ENCODE results near the gene SPAG16.
"Not testable (repeated sequence)": the region's sequence is repeated elsewhere in the genome, so short reads cannot be mapped to it uniquely, and the experiment has no call there.

Gene SPAG16

DNA sequence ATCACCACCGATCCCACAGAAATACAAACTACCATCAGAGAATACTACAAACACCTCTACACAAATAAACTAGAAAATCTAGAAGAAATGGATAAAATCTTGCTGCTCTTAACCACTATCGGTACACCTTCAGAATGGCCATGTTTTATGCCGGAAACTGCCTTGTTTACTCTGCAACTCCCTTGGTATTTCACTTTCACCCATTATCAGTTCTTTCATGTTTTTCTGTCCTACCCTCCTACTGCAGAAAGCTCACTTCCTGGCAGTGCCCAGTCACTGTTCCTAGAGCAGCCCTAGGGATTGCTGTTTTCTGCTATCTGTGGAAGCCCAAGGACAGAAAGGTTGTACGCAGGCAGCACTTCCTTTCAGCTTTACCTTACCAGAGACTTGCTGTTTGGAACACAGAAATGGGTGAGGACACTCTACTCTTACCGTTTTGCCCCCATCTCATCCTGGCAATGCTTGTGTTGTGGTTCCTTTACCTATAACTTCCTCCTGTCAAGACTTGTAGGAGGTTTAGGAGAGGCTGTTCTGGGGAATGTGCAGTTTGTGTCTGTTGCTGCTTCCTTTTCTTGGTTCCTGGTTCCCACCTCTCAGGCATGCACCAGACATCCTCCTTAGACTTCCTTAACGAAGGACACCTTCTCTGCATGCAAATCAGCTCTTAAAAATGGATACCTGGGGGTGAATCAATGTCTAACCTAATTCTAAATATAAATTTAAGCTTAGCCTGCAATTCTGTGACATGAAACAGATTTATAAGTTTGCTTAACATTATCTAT is 394.4 kb downstream of the SPAG16 start:
- Histone ChIP-seq H3K4me3 (ENCODE audit: low read depth in 1 of 2, low read length in 2 of 2) (no peak overlapping the region), H3K27me3 (ENCODE audit: control insufficient read depth in 1 of 2, insufficient read depth in 2 of 2, low read length in 2 of 2) (no peaks in the 10 kb centered on the region), H3K9me3 (ENCODE audit: low read length) (no peaks in the 10 kb centered on the region), H3K4me1 (ENCODE audit: insufficient read depth, low read length) (no peaks in the 10 kb centered on the region), H3K9ac (ENCODE audit: low read length) (no peak overlapping the region), H3K36me3 (ENCODE audit: insufficient read depth, low read length) (no peaks in the 10 kb centered on the region), H3K27ac (ENCODE audit: low read depth, low read length) (no peak overlapping the region)

DNA sequence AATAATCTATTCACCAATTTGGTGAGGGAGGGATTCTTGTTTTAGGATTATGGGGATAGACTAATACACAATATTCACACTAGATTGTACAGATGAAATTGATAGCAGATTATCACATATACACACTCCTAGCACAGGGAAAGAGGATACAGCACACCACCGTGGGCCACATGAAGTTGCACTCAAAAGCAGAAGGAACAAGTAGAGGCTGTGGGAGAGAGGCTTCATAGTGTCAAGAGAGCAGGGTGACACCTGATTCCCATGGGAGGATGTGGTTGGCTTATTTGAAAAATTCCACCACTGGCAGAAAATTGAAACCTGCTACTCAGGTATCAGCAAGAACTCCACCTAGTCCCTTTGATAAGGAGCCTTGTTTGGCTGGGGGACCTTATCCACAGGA is 395.6 kb downstream of the SPAG16 start:
- Histone ChIP-seq H3K4me3 (ENCODE audit: low read depth in 1 of 2, low read length in 2 of 2) (no peak overlapping the region), H3K9ac (ENCODE audit: low read length) (no peak overlapping the region), H3K4me1 (ENCODE audit: insufficient read depth, low read length) (no peaks in the 10 kb centered on the region)

DNA sequence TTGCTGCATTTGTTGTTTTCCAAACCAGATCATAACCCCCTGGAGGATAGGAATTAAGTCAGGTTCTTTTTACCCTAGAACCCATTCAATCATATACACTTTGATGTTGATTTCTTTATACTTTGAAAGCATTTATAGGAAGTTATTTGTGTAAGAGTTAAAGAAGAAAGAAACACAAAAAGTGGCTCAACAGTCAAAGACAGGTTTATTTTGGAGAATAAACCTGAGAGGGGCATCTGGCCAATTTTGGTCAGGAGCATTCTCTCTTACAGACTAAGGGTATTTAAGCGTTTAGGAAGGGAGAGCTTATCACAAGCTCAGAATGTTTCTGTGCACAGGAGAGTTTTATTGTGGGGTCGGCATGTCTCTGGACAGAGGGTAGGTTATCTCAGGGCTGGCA is 398.0 kb downstream of the SPAG16 start:
- Histone ChIP-seq H3K4me3 (ENCODE audit: low read depth in 1 of 2, low read length in 2 of 2) (no peak overlapping the region), H3K9ac (ENCODE audit: low read length) (no peak overlapping the region), H3K27ac (ENCODE audit: low read depth, low read length) (no peak overlapping the region), H3K27me3 (ENCODE audit: control insufficient read depth in 1 of 2, insufficient read depth in 2 of 2, low read length in 2 of 2) (no peaks in the 10 kb centered on the region), H3K4me1 (ENCODE audit: insufficient read depth, low read length) (no peaks in the 10 kb centered on the region), H3K36me3 (ENCODE audit: insufficient read depth, low read length) (no peaks in the 10 kb centered on the region), H3K9me3 (ENCODE audit: low read length) (no peaks in the 10 kb centered on the region)

More for the DNA sequence above, 395.6 kb downstream of the SPAG16 start:
- no peaks in the 10 kb centered on the region for H3K36me3 ChIP-seq (ENCODE audit: insufficient read depth, low read length)
- H3K27ac ChIP-seq (ENCODE audit: low read depth, low read length): no peak overlapping the region
- H3K27me3 ChIP-seq (ENCODE audit: control insufficient read depth in 1 of 2, insufficient read depth in 2 of 2, low read length in 2 of 2): no peaks in the 10 kb centered on the region
- H3K9me3 ChIP-seq (ENCODE audit: low read length): no peaks in the 10 kb centered on the region

DNA sequence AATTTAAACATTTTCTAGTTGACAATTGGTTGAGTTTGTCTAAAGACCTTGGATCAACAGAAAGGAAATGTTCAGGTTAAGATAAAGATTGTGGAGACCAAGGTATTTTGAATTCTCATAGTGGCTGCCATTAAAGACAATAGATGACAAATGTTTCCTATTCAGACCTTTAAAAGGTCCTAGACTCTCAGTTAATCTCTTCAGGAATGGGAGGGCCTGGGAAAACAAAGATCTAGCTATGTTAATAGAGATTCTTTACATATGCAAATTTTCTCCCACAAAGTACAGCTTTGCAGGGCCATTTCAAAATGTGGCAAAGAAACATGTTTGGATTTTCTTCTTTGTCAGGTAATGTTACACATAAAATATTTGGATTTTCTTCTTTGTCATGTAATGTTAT is 403.9 kb downstream of the SPAG16 start:
- no peak overlapping the region for H3K27ac ChIP-seq (ENCODE audit: low read depth, low read length)

DNA sequence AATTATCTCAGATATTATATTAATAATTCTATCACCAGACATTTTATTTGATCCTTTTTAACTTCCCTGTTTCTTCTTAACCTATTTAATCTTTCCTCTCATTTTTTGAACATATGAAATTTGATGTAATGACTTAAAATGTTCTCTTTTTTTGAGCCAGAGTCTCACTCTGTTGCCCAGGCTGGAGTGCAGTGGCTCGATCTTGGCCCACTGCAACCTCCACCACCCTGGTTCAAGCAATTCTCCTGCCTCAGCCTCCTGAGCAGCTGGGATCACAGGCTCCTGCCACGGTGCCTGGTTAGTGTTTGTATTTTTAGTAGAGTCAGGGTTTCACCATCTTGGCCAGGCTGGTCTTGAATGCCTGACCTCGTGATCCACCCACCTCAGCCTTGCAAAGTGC is 404.6 kb downstream of the SPAG16 start:
- H3K4me3 ChIP-seq (ENCODE audit: low read depth in 1 of 2, low read length in 2 of 2); H3K9ac ChIP-seq (ENCODE audit: low read length); H3K4me1 ChIP-seq (ENCODE audit: insufficient read depth, low read length); H3K27ac ChIP-seq (ENCODE audit: low read depth, low read length); H3K9me3 ChIP-seq (ENCODE audit: low read length); H3K27me3 ChIP-seq (ENCODE audit: control insufficient read depth in 1 of 2, insufficient read depth in 2 of 2, low read length in 2 of 2); H3K36me3 ChIP-seq (ENCODE audit: insufficient read depth, low read length): not testable (repeated sequence)

More for the DNA sequence above, 403.9 kb downstream of the SPAG16 start:
- no peaks in the 10 kb centered on the region for H3K27me3 ChIP-seq (ENCODE audit: control insufficient read depth in 1 of 2, insufficient read depth in 2 of 2, low read length in 2 of 2)
- H3K36me3 ChIP-seq (ENCODE audit: insufficient read depth, low read length): no peaks in the 10 kb centered on the region
- no peaks in the 10 kb centered on the region for H3K9me3 ChIP-seq (ENCODE audit: low read length)
- H3K9ac ChIP-seq (ENCODE audit: low read length): no peak overlapping the region
- no peaks in the 10 kb centered on the region for H3K4me1 ChIP-seq (ENCODE audit: insufficient read depth, low read length)
- no peak overlapping the region for H3K4me3 ChIP-seq (ENCODE audit: low read depth in 1 of 2, low read length in 2 of 2)

DNA sequence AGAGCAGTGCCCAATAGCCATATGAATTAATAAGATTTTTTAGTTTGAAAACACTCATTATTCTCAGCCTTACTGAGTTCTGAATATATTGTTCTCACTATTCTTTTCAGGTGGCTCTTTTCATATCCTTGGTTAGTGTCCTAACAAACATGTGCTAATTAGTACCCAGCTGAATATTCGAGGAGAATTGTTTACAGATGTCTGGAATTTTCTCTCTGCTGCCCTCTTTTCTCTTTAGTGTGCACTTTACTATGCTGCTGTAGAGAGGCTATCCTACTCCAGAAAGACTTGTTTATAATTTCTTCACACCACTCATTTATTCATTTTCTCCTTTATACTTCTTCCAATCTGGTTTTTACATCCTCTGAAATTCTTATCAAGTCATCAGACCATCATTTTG is 405.3 kb downstream of the SPAG16 start:
- no peaks in the 10 kb centered on the region for H3K4me1 ChIP-seq (ENCODE audit: insufficient read depth, low read length)
- H3K9me3 ChIP-seq (ENCODE audit: low read length): no peaks in the 10 kb centered on the region
- H3K27ac ChIP-seq (ENCODE audit: low read depth, low read length): no peak overlapping the region
- H3K36me3 ChIP-seq (ENCODE audit: insufficient read depth, low read length): no peaks in the 10 kb centered on the region
- H3K27me3 ChIP-seq (ENCODE audit: control insufficient read depth in 1 of 2, insufficient read depth in 2 of 2, low read length in 2 of 2): no peaks in the 10 kb centered on the region
- H3K4me3 ChIP-seq (ENCODE audit: low read depth in 1 of 2, low read length in 2 of 2): no peak overlapping the region
- no peak overlapping the region for H3K9ac ChIP-seq (ENCODE audit: low read length)

DNA sequence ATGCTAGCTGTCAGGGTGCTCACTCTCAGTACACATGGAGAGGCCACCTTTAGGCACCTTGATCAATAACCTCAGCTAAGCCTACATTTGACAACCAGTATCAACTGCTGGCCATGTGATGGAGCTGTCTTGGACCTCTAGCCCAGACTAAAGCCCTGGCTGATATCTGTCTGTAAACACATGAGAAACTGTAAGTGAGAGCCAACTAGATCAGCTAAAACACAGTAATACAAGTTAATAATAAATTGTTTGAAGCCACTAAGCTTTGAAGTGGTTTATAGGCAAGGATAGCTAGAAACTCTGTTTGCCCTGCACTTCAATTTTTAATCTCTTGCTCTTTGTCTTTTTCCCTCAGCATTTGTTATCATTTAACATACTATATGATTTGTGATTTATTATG is 407.1 kb downstream of the SPAG16 start:
- Histone ChIP-seq H3K4me3 (ENCODE audit: low read depth in 1 of 2, low read length in 2 of 2) (no peak overlapping the region), H3K4me1 (ENCODE audit: insufficient read depth, low read length) (no peaks in the 10 kb centered on the region), H3K36me3 (ENCODE audit: insufficient read depth, low read length) (no peaks in the 10 kb centered on the region), H3K27me3 (ENCODE audit: control insufficient read depth in 1 of 2, insufficient read depth in 2 of 2, low read length in 2 of 2) (no peaks in the 10 kb centered on the region), H3K9ac (ENCODE audit: low read length) (no peak overlapping the region), H3K9me3 (ENCODE audit: low read length) (no peaks in the 10 kb centered on the region), H3K27ac (ENCODE audit: low read depth, low read length) (no peak overlapping the region)

DNA sequence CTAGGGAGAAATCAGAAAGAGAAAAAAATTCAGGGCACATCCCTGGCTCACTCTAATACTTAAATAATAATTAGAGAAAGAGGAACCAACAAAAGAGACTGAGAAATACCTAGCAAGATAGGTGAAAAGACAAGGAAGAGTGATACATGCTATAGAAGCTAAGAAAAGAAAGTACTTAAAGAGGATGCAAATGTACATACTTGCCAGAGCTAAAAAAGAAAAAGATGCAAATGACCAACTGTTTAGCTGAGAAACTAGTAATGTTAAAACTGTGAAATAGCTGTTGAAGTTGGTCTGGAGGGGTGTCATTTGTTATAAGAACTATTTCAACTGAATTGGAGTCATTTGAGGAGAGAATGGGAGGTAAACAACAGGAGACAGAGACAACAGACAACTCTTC is 412.2 kb downstream of the SPAG16 start:
- Histone ChIP-seq H3K36me3 (ENCODE audit: insufficient read depth, low read length) (no peaks in the 10 kb centered on the region), H3K4me1 (ENCODE audit: insufficient read depth, low read length) (no peaks in the 10 kb centered on the region), H3K27ac (ENCODE audit: low read depth, low read length) (no peak overlapping the region), H3K4me3 (ENCODE audit: low read depth in 1 of 2, low read length in 2 of 2) (no peak overlapping the region), H3K9ac (ENCODE audit: low read length) (no peak overlapping the region), H3K27me3 (ENCODE audit: control insufficient read depth in 1 of 2, insufficient read depth in 2 of 2, low read length in 2 of 2) (no peaks in the 10 kb centered on the region), H3K9me3 (ENCODE audit: low read length) (no peaks in the 10 kb centered on the region)

DNA sequence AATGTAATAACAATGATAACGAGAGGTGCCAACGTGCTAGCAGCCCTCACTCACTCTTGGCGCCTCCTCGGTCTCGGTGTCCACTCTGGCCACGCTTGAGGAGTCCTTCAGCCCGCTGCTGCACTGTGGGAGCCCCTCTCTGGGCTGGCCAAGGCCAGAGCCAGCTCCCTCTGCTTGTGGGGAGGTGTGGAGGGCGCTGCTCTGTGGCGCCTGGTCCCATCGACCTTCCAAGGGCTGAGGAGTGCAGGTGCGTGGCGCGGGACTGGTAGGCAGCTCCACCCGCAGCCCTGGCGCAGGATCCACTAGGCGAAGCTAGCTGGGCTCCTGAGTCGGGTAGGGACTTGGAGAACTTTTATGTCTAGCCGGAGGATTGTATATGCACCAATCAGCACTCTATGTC is 417.1 kb downstream of the SPAG16 start:
- not testable (repeated sequence) for H3K9ac ChIP-seq (ENCODE audit: low read length); H3K4me3 ChIP-seq (ENCODE audit: low read depth in 1 of 2, low read length in 2 of 2); H3K9me3 ChIP-seq (ENCODE audit: low read length); H3K36me3 ChIP-seq (ENCODE audit: insufficient read depth, low read length); H3K27ac ChIP-seq (ENCODE audit: low read depth, low read length); H3K27me3 ChIP-seq (ENCODE audit: control insufficient read depth in 1 of 2, insufficient read depth in 2 of 2, low read length in 2 of 2); H3K4me1 ChIP-seq (ENCODE audit: insufficient read depth, low read length)

DNA sequence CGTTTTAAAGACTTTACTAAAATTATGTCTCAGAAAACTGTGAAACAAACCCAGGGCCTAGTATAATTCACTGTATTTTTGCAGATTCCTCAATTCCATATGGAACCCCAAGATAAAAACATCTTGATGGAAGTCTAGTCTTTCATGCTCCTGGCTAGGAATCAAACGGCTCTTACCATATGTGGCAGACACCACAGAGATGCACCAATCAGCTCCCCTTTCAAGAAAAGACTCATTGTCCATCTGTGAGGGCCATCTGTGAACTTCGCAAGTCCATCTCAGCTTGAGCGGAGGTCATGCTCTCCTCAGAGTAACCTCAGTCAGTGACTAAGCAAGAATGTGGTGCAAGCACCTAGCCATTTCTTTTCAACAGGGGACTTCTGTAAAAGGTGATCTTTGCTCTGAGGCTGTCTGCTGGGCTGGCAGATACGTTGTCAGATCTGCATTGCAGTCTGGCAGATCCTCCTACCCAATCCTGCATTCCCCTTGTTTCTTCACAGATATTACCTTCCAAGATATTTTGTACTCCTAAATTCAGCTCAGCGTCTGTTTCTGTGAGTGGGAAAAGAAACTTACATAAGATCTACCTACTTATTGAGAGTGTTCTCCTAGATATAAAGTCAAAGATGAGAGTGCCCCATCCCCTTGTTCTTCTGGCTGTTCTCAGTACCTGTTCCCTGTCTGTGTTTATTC is 419.3 kb downstream of the SPAG16 start:
- no peak overlapping the region for H3K4me3 ChIP-seq (ENCODE audit: low read depth in 1 of 2, low read length in 2 of 2)
- no peaks in the 10 kb centered on the region for H3K9me3 ChIP-seq (ENCODE audit: low read length)
- no peak overlapping the region for H3K9ac ChIP-seq (ENCODE audit: low read length)
- H3K4me1 ChIP-seq (ENCODE audit: insufficient read depth, low read length): no peaks in the 10 kb centered on the region
- no peak overlapping the region for H3K27ac ChIP-seq (ENCODE audit: low read depth, low read length)
- no peaks in the 10 kb centered on the region for H3K36me3 ChIP-seq (ENCODE audit: insufficient read depth, low read length)
- H3K27me3 ChIP-seq (ENCODE audit: control insufficient read depth in 1 of 2, insufficient read depth in 2 of 2, low read length in 2 of 2): no peaks in the 10 kb centered on the region

DNA sequence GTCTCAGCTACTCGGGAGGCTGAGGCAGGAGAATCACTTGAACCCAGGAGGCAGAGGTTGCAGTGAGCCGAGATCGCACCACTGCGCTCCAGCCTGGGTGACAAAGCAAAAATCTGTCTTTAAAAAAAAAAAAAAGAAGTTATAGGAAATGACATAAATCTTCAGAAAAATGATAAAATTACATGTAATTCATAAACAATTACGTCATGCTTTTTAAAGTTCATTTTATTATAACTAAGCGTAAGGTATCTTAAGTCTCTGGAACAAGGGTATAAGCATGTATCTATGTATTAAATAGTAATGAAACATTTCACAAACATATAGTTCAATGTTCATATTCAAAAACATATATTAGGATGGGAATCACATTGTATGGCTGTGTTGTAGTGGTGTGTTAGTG is 425.9 kb downstream of the SPAG16 start:
- H3K4me3 ChIP-seq (ENCODE audit: low read depth in 1 of 2, low read length in 2 of 2): no peak overlapping the region
- H3K36me3 ChIP-seq (ENCODE audit: insufficient read depth, low read length): no peaks in the 10 kb centered on the region
- H3K4me1 ChIP-seq (ENCODE audit: insufficient read depth, low read length): no peaks in the 10 kb centered on the region
- no peak overlapping the region for H3K9ac ChIP-seq (ENCODE audit: low read length)
- no peaks in the 10 kb centered on the region for H3K9me3 ChIP-seq (ENCODE audit: low read length)
- no peak overlapping the region for H3K27ac ChIP-seq (ENCODE audit: low read depth, low read length)
- no peaks in the 10 kb centered on the region for H3K27me3 ChIP-seq (ENCODE audit: control insufficient read depth in 1 of 2, insufficient read depth in 2 of 2, low read length in 2 of 2)

DNA sequence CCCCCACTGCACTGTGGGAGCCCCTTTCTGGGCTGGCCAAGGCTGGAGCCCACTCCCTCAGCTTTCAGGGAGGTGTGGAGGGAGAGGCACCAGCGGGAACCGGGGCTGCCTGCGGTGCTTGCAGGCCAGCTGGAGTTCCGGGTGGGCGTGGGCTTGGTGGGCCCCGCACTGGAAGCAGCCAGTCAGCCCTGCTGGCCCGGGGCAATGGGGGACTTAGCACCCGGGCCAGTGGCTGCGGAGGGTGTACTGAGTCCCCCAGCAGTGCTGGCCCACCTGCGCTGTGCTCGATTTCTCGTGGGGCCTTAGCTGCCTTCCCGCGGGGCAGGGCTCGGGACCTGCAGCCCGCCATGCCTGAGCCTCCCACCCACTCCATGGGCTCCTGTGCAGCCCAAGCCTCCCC is 434.1 kb downstream of the SPAG16 start:
- H3K4me3 ChIP-seq (ENCODE audit: low read depth in 1 of 2, low read length in 2 of 2); H3K27me3 ChIP-seq (ENCODE audit: control insufficient read depth in 1 of 2, insufficient read depth in 2 of 2, low read length in 2 of 2); H3K36me3 ChIP-seq (ENCODE audit: insufficient read depth, low read length); H3K9me3 ChIP-seq (ENCODE audit: low read length); H3K9ac ChIP-seq (ENCODE audit: low read length); H3K27ac ChIP-seq (ENCODE audit: low read depth, low read length); H3K4me1 ChIP-seq (ENCODE audit: insufficient read depth, low read length): not testable (repeated sequence)

Measured in muscle layer of colon (tissue), 2 donors.